ENCODE data around the gene KCNG2.

The KCNG2 gene

GRCh38 chr18:79784965-79785770, 12.6 kb upstream of the KCNG2 start:
- DNase-seq (ENCODE audit: low spot score in 2 of 2), result no peak
- Histone ChIP-seq H3K4me3 (no peak overlapping the region), H3K4me1 (no peaks in the 10 kb centered on the region), H3K36me3 (replicated peaks) (no peaks in the 10 kb centered on the region), H3K27me3 (ENCODE audit: low read depth) (no peaks in the 10 kb centered on the region), H3K9me3 (no peaks in the 10 kb centered on the region)
- in situ Hi-C loops (cut with MboI; ENCODE audit: low sequenced_read_pairs), result no loop called here

GRCh38 chr18:79785831-79786230, 11.9 kb upstream of the KCNG2 start:
- no peak overlapping the region for H3K4me3 ChIP-seq
- in situ Hi-C loops (cut with MboI; ENCODE audit: low sequenced_read_pairs), result no loop called here
- no peak for DNase-seq (ENCODE audit: low spot score in 2 of 2)
- H3K27me3 ChIP-seq (ENCODE audit: low read depth), result no peaks in the 10 kb centered on the region
- H3K4me1 ChIP-seq, result no peaks in the 10 kb centered on the region
- H3K36me3 ChIP-seq (replicated peaks), result no peaks in the 10 kb centered on the region
- no peaks in the 10 kb centered on the region for H3K9me3 ChIP-seq

DNA sequence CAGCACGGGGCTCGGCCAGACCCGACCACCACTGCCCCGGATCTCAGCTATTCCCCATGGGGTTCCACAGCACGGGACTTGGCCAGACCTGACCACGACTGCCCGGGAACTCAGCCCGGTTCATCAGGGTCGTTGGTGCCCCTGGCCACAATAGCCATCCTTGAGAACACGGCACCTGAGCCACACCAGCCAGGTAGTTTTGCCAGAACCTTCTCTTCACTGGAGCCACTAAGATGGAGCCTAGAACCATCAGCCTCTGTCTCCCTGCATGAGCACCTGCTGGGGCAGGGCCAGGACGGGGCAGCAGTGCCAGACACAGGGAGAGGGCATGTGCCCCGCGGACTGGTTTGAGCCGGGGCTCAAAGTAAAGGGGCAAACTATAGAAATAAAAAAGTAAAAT, 11.4 kb upstream of the KCNG2 start:
- H3K36me3 ChIP-seq (replicated peaks), result no peaks in the 10 kb centered on the region
- no peak overlapping the region for H3K4me3 ChIP-seq
- H3K4me1 ChIP-seq, result no peaks in the 10 kb centered on the region
- in situ Hi-C loops (cut with MboI; ENCODE audit: low sequenced_read_pairs), result no loop called here
- H3K27me3 ChIP-seq (ENCODE audit: low read depth), result no peaks in the 10 kb centered on the region
- no peak for DNase-seq (ENCODE audit: low spot score in 2 of 2)
- H3K9me3 ChIP-seq, result no peaks in the 10 kb centered on the region

GRCh38 chr18:79786786-79787526, 10.8 kb upstream of the KCNG2 start:
- Histone ChIP-seq H3K9me3 (no peaks in the 10 kb centered on the region), H3K36me3 (replicated peaks) (no peaks in the 10 kb centered on the region), H3K27me3 (ENCODE audit: low read depth) (no peaks in the 10 kb centered on the region), H3K4me1 (no peaks in the 10 kb centered on the region), H3K4me3 (no peak overlapping the region)
- DNase-seq (ENCODE audit: low spot score in 2 of 2), result no peak
- in situ Hi-C loops (cut with MboI; ENCODE audit: low sequenced_read_pairs), result no loop called here

GRCh38 chr18:79787527-79787864, 10.2 kb upstream of the KCNG2 start:
- Histone ChIP-seq H3K27me3 (ENCODE audit: low read depth) (no peaks in the 10 kb centered on the region), H3K4me3 (no peak overlapping the region)
- in situ Hi-C loops (cut with MboI; ENCODE audit: low sequenced_read_pairs), result no loop called here

DNA sequence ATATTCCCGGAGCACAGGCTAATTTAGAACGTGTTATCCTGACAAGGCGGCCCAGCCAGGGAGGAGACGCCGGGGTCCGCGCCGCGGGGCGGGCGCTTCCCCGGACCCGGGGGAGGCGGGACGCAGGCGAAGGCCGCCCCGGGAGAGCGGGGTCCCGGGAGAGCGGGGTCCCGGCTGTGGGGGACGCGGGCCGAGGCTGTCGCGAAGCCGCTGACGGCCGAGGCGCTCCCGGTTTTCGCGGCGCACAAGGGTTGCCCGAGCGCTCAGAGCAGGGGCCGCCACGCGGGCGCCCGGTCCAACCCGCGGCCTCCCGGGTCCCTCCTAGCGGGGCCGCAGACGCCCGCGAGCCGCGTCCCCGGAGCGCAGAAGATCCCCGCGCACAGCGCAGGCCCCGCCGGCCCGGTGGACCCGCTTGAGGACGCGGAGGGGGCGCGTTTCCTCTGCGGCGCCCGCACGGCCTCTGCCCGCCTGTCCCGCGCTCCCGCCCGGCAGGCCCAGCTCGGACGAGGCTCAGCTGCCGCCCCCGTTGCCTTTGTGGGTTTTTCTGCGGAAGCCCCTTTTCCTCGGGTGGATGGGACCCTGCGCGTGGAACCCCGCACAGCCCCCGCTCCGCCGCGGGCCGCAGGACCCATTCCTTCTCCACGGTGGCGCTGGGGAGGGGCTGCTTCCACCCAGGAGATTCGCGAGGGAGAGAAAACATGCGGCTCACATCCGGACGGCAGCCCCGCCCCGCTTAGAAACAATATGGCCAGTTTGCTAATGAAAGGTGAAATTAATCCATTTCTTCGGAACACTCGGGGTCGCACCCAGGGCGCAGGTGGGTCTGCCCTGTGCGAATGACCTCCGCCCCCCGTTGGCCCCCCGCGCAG, 9.6 kb upstream of the KCNG2 start:
- Histone ChIP-seq H3K4me1 (no peaks in the 10 kb centered on the region), H3K9me3 (no peaks in the 10 kb centered on the region), H3K27me3 (ENCODE audit: low read depth) (no peaks in the 10 kb centered on the region), H3K4me3 (no peak overlapping the region), H3K36me3 (replicated peaks) (no peaks in the 10 kb centered on the region)
- in situ Hi-C loops (cut with MboI; ENCODE audit: low sequenced_read_pairs), result no loop called here
- no peak for DNase-seq (ENCODE audit: low spot score in 2 of 2)

More at GRCh38 chr18:79787527-79787864, 10.2 kb upstream of the KCNG2 start:
- no peak for DNase-seq (ENCODE audit: low spot score in 2 of 2)
- H3K9me3 ChIP-seq, result no peaks in the 10 kb centered on the region
- H3K4me1 ChIP-seq, result no peaks in the 10 kb centered on the region
- H3K36me3 ChIP-seq (replicated peaks), result no peaks in the 10 kb centered on the region

DNA sequence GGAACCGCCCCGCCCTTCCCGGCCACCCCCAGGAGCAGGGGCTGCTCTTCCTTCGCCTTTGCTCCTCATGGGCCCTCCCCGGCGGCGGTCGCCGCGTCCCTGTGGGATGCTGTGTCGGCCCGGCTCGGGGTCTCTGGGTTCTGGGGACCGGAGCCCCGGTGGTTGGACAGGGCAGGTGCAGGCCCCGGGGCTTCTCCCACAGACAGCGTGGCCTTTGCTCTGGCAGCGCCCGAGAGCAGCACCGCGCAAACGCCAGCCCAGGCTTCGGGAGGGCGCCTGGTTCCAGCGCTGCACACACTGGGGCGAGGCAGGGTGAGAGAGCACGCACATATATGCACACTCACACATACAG, 9.0 kb upstream of the KCNG2 start:
- H3K9me3 ChIP-seq, result no peaks in the 10 kb centered on the region
- in situ Hi-C loops (cut with MboI; ENCODE audit: low sequenced_read_pairs), result no loop called here
- H3K36me3 ChIP-seq (replicated peaks), result no peaks in the 10 kb centered on the region
- no peak overlapping the region for H3K4me3 ChIP-seq
- no peak for DNase-seq (ENCODE audit: low spot score in 2 of 2)
- no peaks in the 10 kb centered on the region for H3K4me1 ChIP-seq
- H3K27me3 ChIP-seq (ENCODE audit: low read depth), result no peaks in the 10 kb centered on the region

DNA sequence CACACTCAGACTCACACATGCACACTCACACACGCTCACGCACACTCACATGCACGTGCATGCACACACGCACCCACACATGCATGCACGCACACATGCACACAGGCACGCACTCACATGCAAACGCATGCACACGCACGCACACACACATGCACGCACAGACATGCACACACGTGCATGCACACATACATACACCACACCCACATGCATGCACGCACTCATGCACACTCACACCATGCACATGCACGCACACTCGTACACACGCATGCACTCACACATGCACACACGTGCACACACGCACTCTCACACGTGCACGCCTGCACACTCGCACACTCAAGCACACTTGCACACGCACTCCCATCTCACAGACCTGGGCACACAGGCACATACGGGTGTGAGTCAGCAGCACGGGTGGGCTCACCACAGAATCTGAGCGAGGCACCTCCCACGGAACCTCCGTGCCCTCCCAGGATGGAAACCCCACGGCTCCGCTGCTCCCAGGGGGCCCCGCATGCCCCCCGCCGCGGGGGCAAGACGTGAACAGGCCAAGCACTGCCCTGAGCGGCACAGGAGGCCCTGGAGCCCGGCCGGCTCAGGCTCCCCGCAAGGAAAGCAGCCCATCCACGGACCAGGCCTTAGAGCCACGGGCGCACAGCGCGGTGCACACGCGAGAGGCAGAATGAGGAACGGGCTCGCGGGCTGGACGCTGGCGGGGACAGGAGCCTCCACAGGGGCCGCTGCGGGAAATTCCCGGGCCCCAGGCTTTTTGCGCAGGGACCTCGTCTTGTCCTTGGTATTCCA, 8.4 kb upstream of the KCNG2 start:
- Histone ChIP-seq H3K27me3 (ENCODE audit: low read depth) (no peaks in the 10 kb centered on the region), H3K9me3 (no peaks in the 10 kb centered on the region), H3K36me3 (replicated peaks) (no peaks in the 10 kb centered on the region), H3K4me3 (no peak overlapping the region), H3K4me1 (no peaks in the 10 kb centered on the region)
- in situ Hi-C loops (cut with MboI; ENCODE audit: low sequenced_read_pairs), result no loop called here
- no peak for DNase-seq (ENCODE audit: low spot score in 2 of 2)

DNA sequence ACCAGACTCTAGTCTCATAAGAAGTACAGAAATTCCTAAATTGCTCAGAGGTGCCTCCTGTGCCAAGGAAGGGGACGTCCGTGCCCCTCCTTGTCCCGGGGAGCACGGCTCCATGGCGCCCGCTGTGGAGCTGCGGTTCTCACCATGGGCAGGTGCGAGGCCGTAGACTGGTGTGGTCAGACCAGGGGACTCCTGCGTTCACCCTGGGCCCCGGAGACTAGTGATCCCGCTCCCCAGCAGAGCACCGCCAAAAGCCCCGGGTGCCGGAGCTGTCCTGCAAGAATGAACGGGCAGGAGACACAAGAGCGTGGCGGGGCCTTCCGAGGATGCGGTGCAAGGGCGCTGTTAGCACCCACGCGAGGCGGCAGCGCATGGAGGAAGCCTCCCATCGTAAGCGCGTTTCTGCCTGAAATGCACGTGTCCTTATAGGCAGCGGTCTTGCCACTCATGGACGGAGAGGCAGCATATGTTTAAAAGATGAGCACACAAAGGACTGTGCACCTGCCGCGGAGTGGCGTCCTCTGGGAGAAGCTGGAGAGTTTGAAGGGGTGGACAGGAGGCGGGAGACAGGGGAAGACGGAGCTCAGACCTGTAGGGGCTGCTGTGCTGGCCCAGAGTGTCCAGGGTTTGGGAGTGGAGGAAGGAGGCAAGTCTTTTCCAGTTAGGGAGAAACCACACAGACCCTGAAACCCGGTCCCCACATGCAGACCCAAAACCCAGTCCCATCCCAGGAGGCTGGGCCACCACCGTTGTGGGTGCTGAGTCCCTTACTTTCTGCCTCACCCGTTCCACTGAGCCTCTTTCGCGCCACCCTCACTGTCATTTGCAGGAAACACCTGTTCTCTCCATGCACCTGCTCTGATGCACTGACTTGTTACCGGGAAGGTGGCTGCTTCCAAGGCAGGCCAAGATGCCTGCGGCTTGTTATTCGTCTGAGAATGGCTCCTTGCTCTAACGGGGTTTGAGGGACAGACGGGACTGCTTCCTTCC, 7.5 kb upstream of the KCNG2 start:
- Histone ChIP-seq H3K36me3 (replicated peaks) (no peaks in the 10 kb centered on the region), H3K27me3 (ENCODE audit: low read depth) (no peaks in the 10 kb centered on the region), H3K4me1 (no peaks in the 10 kb centered on the region), H3K9me3 (no peaks in the 10 kb centered on the region), H3K4me3 (no peak overlapping the region)
- in situ Hi-C loops (cut with MboI; ENCODE audit: low sequenced_read_pairs), result no loop called here
- DNase-seq (ENCODE audit: low spot score in 2 of 2), result no peak

GRCh38 chr18:79790996-79791972, 6.5 kb upstream of the KCNG2 start:
- Histone ChIP-seq H3K4me1 (no peaks in the 10 kb centered on the region), H3K4me3 (no peak overlapping the region), H3K27me3 (ENCODE audit: low read depth) (no peaks in the 10 kb centered on the region), H3K9me3 (no peaks in the 10 kb centered on the region), H3K36me3 (replicated peaks) (no peaks in the 10 kb centered on the region)
- no peak for DNase-seq (ENCODE audit: low spot score in 2 of 2)
- in situ Hi-C loops (cut with MboI; ENCODE audit: low sequenced_read_pairs), result no loop called here

DNA sequence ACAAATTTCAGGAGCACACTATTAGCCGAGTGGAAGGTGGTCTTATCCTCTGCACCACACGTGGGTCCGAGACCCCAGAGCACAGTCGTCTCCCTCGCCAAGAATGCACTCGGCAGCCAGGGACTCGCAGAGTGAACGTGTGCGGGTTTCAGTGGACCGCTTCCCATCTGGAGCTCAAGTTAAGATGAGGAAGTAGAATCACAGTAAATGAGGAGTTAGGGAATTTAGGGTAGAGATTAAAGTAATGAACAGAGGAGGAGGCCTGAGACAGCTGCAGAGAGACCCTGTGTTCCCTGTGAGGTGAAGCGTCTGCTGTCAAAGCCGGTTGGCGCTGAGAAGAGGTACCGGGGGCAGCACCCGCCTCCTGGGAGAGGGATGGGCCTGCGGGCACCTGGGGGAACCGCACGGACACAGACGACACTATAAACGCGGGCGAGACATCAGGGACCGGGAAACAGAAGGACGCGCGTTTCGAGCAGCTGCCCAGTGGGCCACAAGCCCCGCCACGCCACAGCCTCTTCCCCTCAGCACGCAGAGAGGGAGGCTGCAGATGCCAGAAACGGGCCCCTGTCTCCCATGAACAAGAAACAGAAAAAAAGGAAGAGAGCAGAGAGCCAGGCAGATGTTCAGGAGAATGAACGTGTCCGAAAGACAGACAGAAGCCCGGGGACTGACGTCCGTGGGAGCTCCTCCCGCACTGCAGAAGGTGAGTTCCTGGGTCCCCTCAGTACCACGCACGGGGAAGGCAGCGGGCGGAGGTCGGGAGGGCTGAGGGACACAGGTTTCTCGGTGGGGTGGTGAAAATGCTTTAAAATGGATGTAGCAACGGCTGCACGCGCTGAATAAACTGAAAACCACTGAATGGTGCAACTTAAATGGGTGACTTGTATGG, 5.4 kb upstream of the KCNG2 start:
- Histone ChIP-seq H3K36me3 (replicated peaks) (no peaks in the 10 kb centered on the region), H3K9me3 (no peaks in the 10 kb centered on the region), H3K27me3 (ENCODE audit: low read depth) (no peaks in the 10 kb centered on the region), H3K4me3 (no peak overlapping the region), H3K4me1 (no peaks in the 10 kb centered on the region)
- no peak for DNase-seq (ENCODE audit: low spot score in 2 of 2)
- in situ Hi-C loops (cut with MboI; ENCODE audit: low sequenced_read_pairs), result no loop called here
